DOHH2 (cell line): ENCODE measurements around the gene CUZD1.

Experiments
- H3F3A ChIP-seq: fragments of 200-600 bp; sonication (generic), shearing (Covaris generic); 2 replicates; pipeline ENCODE4 v1.6.0; 2016; ENCODE audit warnings: antibody characterized with exemption, mild to moderate bottlenecking; ENCODE audit not compliant: control insufficient read depth, insufficient read depth
- H3K27ac ChIP-seq: fragments of 200-600 bp; sonication (generic); 2 replicates; pipeline ENCODE4 v1.5.1; 2014; ENCODE audit warnings: low read depth, mild to moderate bottlenecking, low read length, moderate library complexity
- H3K27me3 ChIP-seq: fragments of 200-600 bp; sonication (generic); 2 replicates; pipeline ENCODE4 v1.6.1; 2014; ENCODE audit warnings: mild to moderate bottlenecking, low read length, mixed read lengths; ENCODE audit not compliant: control insufficient read depth
- H3K36me3 ChIP-seq: fragments of 200-600 bp; sonication (generic); 2 replicates; pipeline ENCODE4 v1.6.1; 2014; ENCODE audit warnings: mild to moderate bottlenecking, low read length, moderate library complexity, mixed read lengths; ENCODE audit not compliant: control insufficient read depth
- H3K4me1 ChIP-seq: fragments of 200-600 bp; sonication (generic); 2 replicates; pipeline ENCODE4 v1.6.1; 2014; ENCODE audit warnings: mild to moderate bottlenecking, low read length, mixed read lengths; ENCODE audit not compliant: control insufficient read depth
- H3K4me2 ChIP-seq: fragments of 200-600 bp; sonication (generic); 2 replicates; pipeline ENCODE4 v1.6.0; 2014; ENCODE audit warnings: mild to moderate bottlenecking, low read length, moderate library complexity
- H3K4me3 ChIP-seq: fragments of 200-600 bp; sonication (generic); 2 replicates; pipeline ENCODE4 v1.5.1; 2014; ENCODE audit warnings: mild to moderate bottlenecking, low read length, mixed read lengths
- H3K79me2 ChIP-seq: fragments of 200-600 bp; sonication (generic); 2 replicates; pipeline ENCODE4 v1.6.1; 2014; ENCODE audit warnings: mild to moderate bottlenecking, low read length, mixed read lengths; ENCODE audit not compliant: control insufficient read depth
- H3K9me2 ChIP-seq: fragments of 200-600 bp; sonication (generic); replicated peaks from 2 replicates; pipeline ENCODE4 v1.6.1; 2014; ENCODE audit warnings: mild to moderate bottlenecking, low read length, mixed read lengths; ENCODE audit not compliant: control insufficient read depth
- H3K9me3 ChIP-seq: fragments of 200-600 bp; sonication (generic); 2 replicates; pipeline ENCODE4 v1.6.1; 2014; ENCODE audit warnings: antibody characterized with exemption, low read length, mixed read lengths; ENCODE audit not compliant: control insufficient read depth, insufficient read depth
- H4K20me1 ChIP-seq: fragments of 200-600 bp; sonication (generic); 2 replicates; pipeline ENCODE4 v1.6.0; 2014; ENCODE audit warnings: low read depth, mild to moderate bottlenecking, antibody characterized with exemption, low read length, moderate library complexity; ENCODE audit not compliant: control insufficient read depth, insufficient read depth
- CTCF ChIP-seq: fragments of 200-600 bp; sonication (generic); IDR thresholded peaks from one replicate; pipeline ENCODE4 v1.5.1; 2014; ENCODE audit warnings: antibody characterized with exemption, mild to moderate bottlenecking, low read depth, low read length; ENCODE audit not compliant: poor library complexity, severe bottlenecking
- EZH2phosphoT487 ChIP-seq: fragments of 200-600 bp; sonication (generic); IDR thresholded peaks from 2 replicates; pipeline ENCODE4 v1.6.1; 2017; ENCODE audit warnings: borderline replicate concordance, mild to moderate bottlenecking, antibody characterized with exemption, low read length, moderate library complexity, mixed read lengths

Gene CUZD1

GRCh38 chr10:122796796-122797195 is 48.9 kb downstream of the CUZD1 start:
- Histone ChIP-seq H3F3A (no peaks in the 10 kb centered on the region), H3K27me3 (no peaks in the 10 kb centered on the region), H3K36me3 (no peaks in the 10 kb centered on the region), H3K4me2 (no peak overlapping the region), H3K4me3 (no peak overlapping the region), H3K27ac (no peak overlapping the region), H3K9me3 (no peaks in the 10 kb centered on the region), H3K79me2 (no peaks in the 10 kb centered on the region), H3K9me2 (no peaks in the 10 kb centered on the region), H3K4me1 (no peaks in the 10 kb centered on the region), H4K20me1 (no peaks in the 10 kb centered on the region)
- TF ChIP-seq EZH2phosphoT487 (no peak), CTCF (no peak)

- H3K27me3 ChIP-seq: no peaks in the 10 kb centered on the region
Measured at GRCh38 chr10:122795924-122796323, 49.7 kb downstream of the CUZD1 start.

GRCh38 chr10:122786269-122786668 is 59.4 kb downstream of the CUZD1 start:
- no peak for TF ChIP-seq EZH2phosphoT487
- no peak for TF ChIP-seq CTCF

More at GRCh38 chr10:122795924-122796323, 49.7 kb downstream of the CUZD1 start:
- Histone ChIP-seq H3K36me3 (no peaks in the 10 kb centered on the region), H3K9me2 (no peaks in the 10 kb centered on the region), H3K9me3 (no peaks in the 10 kb centered on the region), H3K27ac (no peak overlapping the region), H3F3A (no peaks in the 10 kb centered on the region), H3K4me3 (no peak overlapping the region), H3K4me2 (no peak overlapping the region), H3K79me2 (no peaks in the 10 kb centered on the region), H4K20me1 (no peaks in the 10 kb centered on the region), H3K4me1 (no peaks in the 10 kb centered on the region)
- TF ChIP-seq CTCF (no peak), EZH2phosphoT487 (no peak)

GRCh38 chr10:122782911-122783310 is 62.7 kb downstream of the CUZD1 start:
- no peaks in the 10 kb centered on the region for H3K4me1 ChIP-seq
- TF ChIP-seq CTCF: no peak
- TF ChIP-seq EZH2phosphoT487: no peak
- no peak overlapping the region for H3K27ac ChIP-seq
- no peaks in the 10 kb centered on the region for H3K9me2 ChIP-seq
- H3K4me3 ChIP-seq: no peak overlapping the region
- H3K36me3 ChIP-seq: no peaks in the 10 kb centered on the region
- H3K9me3 ChIP-seq: no peaks in the 10 kb centered on the region
- H3K4me2 ChIP-seq: no peak overlapping the region
- no peaks in the 10 kb centered on the region for H3K79me2 ChIP-seq
- no peaks in the 10 kb centered on the region for H3K27me3 ChIP-seq
- no peaks in the 10 kb centered on the region for H4K20me1 ChIP-seq
- no peaks in the 10 kb centered on the region for H3F3A ChIP-seq

More at GRCh38 chr10:122786269-122786668, 59.4 kb downstream of the CUZD1 start:
- Histone ChIP-seq H4K20me1 (no peaks in the 10 kb centered on the region), H3K4me2 (no peak overlapping the region), H3K27ac (no peak overlapping the region), H3K36me3 (no peaks in the 10 kb centered on the region), H3K4me1 (no peaks in the 10 kb centered on the region), H3K27me3 (no peaks in the 10 kb centered on the region), H3K79me2 (no peaks in the 10 kb centered on the region), H3K9me2 (no peaks in the 10 kb centered on the region), H3K9me3 (no peaks in the 10 kb centered on the region), H3K4me3 (no peak overlapping the region), H3F3A (no peaks in the 10 kb centered on the region)
